Suprapubic skin (tissue), 4 donors: Measurements from ENCODE around the gene NCAPG2.

Experiments
- EP300 ChIP-seq: sonication (generic); formaldehyde crosslinking; IDR thresholded peaks from one replicate; pipeline ENCODE4 v1.6.1; 2017; ENCODE audit warnings: antibody characterized with exemption
- POLR2A ChIP-seq, 2 donors: fragments of 450-650 bp; IDR thresholded peaks; one replicate each; pipeline ENCODE4 v1.6.1; 2017; ENCODE audit warnings: antibody characterized with exemption in 2 of 2, mild to moderate bottlenecking in 2 of 2, moderate library complexity in 2 of 2
- POLR2AphosphoS5 ChIP-seq, 3 donors: sonication (generic); formaldehyde crosslinking; IDR thresholded peaks; one replicate each; pipeline ENCODE4 v1.6.1; 2017; ENCODE audit warnings: antibody characterized with exemption in 3 of 3
- TF ChIP-seq, protein P1 (sequence below), 2 donors: fragments of 200-600 bp in 1 of 2; fragments of 450-650 bp in 1 of 2; sonication (generic) in 1 of 2; IDR thresholded peaks; one replicate each; pipeline ENCODE4 v1.5.1; 2016 to 2019; ENCODE audit warnings: antibody characterized with exemption in 2 of 2, mild to moderate bottlenecking in 1 of 2, moderate library complexity in 1 of 2

DNA sequence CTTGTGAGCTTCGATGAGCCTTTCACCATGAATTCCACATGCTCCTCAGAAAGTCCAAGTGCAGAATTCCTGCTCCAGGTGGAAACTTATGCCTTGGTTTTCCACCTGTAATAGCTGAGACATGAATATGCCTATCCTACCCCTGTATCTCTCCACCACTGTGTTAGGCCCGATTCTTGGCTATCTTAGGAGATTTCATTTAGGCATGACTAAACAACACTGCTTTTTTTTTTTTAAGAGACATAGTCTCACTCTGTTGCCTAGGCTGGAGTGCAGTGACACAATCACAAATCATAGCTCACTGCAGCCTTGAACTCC, 57.2 kb downstream of the NCAPG2 start:
- TF ChIP-seq POLR2AphosphoS5 (IDR thresholded peaks at IDR 0.05), result no peak
- TF ChIP-seq, protein P1, sequence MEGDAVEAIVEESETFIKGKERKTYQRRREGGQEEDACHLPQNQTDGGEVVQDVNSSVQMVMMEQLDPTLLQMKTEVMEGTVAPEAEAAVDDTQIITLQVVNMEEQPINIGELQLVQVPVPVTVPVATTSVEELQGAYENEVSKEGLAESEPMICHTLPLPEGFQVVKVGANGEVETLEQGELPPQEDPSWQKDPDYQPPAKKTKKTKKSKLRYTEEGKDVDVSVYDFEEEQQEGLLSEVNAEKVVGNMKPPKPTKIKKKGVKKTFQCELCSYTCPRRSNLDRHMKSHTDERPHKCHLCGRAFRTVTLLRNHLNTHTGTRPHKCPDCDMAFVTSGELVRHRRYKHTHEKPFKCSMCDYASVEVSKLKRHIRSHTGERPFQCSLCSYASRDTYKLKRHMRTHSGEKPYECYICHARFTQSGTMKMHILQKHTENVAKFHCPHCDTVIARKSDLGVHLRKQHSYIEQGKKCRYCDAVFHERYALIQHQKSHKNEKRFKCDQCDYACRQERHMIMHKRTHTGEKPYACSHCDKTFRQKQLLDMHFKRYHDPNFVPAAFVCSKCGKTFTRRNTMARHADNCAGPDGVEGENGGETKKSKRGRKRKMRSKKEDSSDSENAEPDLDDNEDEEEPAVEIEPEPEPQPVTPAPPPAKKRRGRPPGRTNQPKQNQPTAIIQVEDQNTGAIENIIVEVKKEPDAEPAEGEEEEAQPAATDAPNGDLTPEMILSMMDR (IDR thresholded peaks at IDR 0.05), result no peak
- TF ChIP-seq POLR2A (IDR thresholded peaks at IDR 0.05), result no peak
- no peak for TF ChIP-seq EP300
